Breast epithelium (tissue), 4 donors: Measurements from ENCODE around the gene CARS2. TPM values are rescaled to one million over a fixed set of nuclear protein-coding genes. Genes with fewer than 3 reads are reported as not detected.
"Not testable (repeated sequence)": the region's sequence is repeated elsewhere in the genome, so short reads cannot be mapped to it uniquely, and the experiment has no call there.

ENCODE experiments used
- DNase-seq, 2 donors: peaks; one replicate each; pipeline ENCODE4 v3.0.0-alpha.2; 2019; ENCODE audit warnings: low spot score in 2 of 2
- H3K27ac ChIP-seq, 2 donors: fragments of 200-600 bp; sonication (generic) in 1 of 2; one replicate each; pipeline ENCODE4 v1.5.1; 2016 to 2019; ENCODE audit warnings: mild to moderate bottlenecking in 1 of 2
- H3K27me3 ChIP-seq, 2 donors: fragments of 200-600 bp; sonication (generic) in 1 of 2; one replicate each; pipeline versions ENCODE4 v1.5.1 to v1.6.0; 2017 to 2019; ENCODE audit warnings: control low read depth in 1 of 2, mild to moderate bottlenecking in 1 of 2
- H3K36me3 ChIP-seq: fragments of 200-600 bp; one replicate; pipeline ENCODE4 v1.5.1; 2019
- H3K4me1 ChIP-seq, 2 donors: fragments of 200-600 bp; sonication (generic); one replicate each; pipeline ENCODE4 v1.5.1; 2016 to 2019; ENCODE audit warnings: control low read depth in 1 of 2
- H3K4me3 ChIP-seq, 3 donors: fragments of 200-600 bp; sonication (generic); 1 replicate in 2 of 3; 2 replicates in 1 of 3; pipeline ENCODE4 v1.5.1; 2016 to 2019; ENCODE audit warnings: mild to moderate bottlenecking in 3 of 3, moderate library complexity in 2 of 3
- H3K9me3 ChIP-seq, 2 donors: fragments of 200-600 bp; sonication (generic) in 1 of 2; one replicate each; pipeline ENCODE4 v1.5.1; 2016 to 2019; ENCODE audit warnings: control low read depth in 1 of 2
- CTCF ChIP-seq, 3 donors: fragments of 450-650 bp; IDR thresholded peaks; one replicate each; pipeline ENCODE4 v1.5.1; 2016 to 2017; ENCODE audit warnings: antibody characterized with exemption in 3 of 3, mild to moderate bottlenecking in 3 of 3, moderate library complexity in 3 of 3
- POLR2A ChIP-seq: fragments of 450-650 bp; IDR thresholded peaks from one replicate; pipeline ENCODE4 v1.6.1; 2016; ENCODE audit warnings: antibody characterized with exemption, mild to moderate bottlenecking, moderate library complexity
- POLR2AphosphoS5 ChIP-seq, 3 donors: sonication (generic); formaldehyde crosslinking; IDR thresholded peaks; one replicate each; pipeline ENCODE4 v1.6.1; 2017; ENCODE audit warnings: antibody characterized with exemption in 3 of 3
- intact Hi-C: fragments of 100-400 bp; cut with DNase I; formaldehyde crosslinking; loops from one replicate; pipeline ENCODE4 v1.15.1; 2023; ENCODE audit warnings: low total_unique reads
- total RNA-seq, 3 donors: library from RNA; depleted of rRNA; stranded (reverse); fragments of >200 nt; gene quantifications; one replicate each; pipeline ENCODE4 v1.1.0, GENCODE V29; 2016

CARS2 gene
- total RNA-seq, 3 donors from 2014 or later: 59.8 to 79.8 (median 61.6) TPM

GRCh38 chr13:110696776-110697175 lies 9.1 kb downstream of the CARS2 start:
- H3K27ac ChIP-seq: no peak overlapping the region
- no peaks in the 10 kb centered on the region for H3K4me1 ChIP-seq
- no peak overlapping the region for H3K4me3 ChIP-seq
- no peak for DNase-seq
- no peaks in the 10 kb centered on the region for H3K27me3 ChIP-seq
- no peaks in the 10 kb centered on the region for H3K9me3 ChIP-seq
- TF ChIP-seq POLR2A: no peak
- TF ChIP-seq CTCF (IDR thresholded peaks at IDR 0.05): no peak
- TF ChIP-seq POLR2AphosphoS5 (IDR thresholded peaks at IDR 0.05): no peak
- intact Hi-C loops: no loop called here
- H3K36me3 ChIP-seq: peaks cover 3% of the 10 kb centered on the region

GRCh38 chr13:110695774-110696173 lies 10.1 kb downstream of the CARS2 start:
- DNase-seq, intact Hi-C loops, H3K36me3 ChIP-seq, H3K27me3 ChIP-seq, H3K4me3 ChIP-seq, H3K4me1 ChIP-seq, H3K27ac ChIP-seq, H3K9me3 ChIP-seq: not testable (repeated sequence)

GRCh38 chr13:110690516-110690915 lies 15.4 kb downstream of the CARS2 start:
- Histone ChIP-seq H3K27me3 (no peaks in the 10 kb centered on the region), H3K27ac (no peak overlapping the region), H3K36me3 (no peaks in the 10 kb centered on the region), H3K4me3 (no peak overlapping the region), H3K4me1 (no peaks in the 10 kb centered on the region), H3K9me3 (no peaks in the 10 kb centered on the region)
- no peak for DNase-seq
- intact Hi-C loops: no loop called here
- no peak for TF ChIP-seq CTCF (IDR thresholded peaks at IDR 0.05)
- no peak for TF ChIP-seq POLR2A
- no peak for TF ChIP-seq POLR2AphosphoS5 (IDR thresholded peaks at IDR 0.05)

- intact Hi-C loops: no loop called here
- Histone ChIP-seq H3K9me3 (no peaks in the 10 kb centered on the region), H3K27ac (no peak overlapping the region), H3K36me3 (no peaks in the 10 kb centered on the region), H3K27me3 (no peaks in the 10 kb centered on the region), H3K4me3 (no peak overlapping the region), H3K4me1 (no peaks in the 10 kb centered on the region)
- no peak for DNase-seq
- TF ChIP-seq CTCF (IDR thresholded peaks at IDR 0.05) (no peak), POLR2AphosphoS5 (IDR thresholded peaks at IDR 0.05) (no peak), POLR2A (no peak)
Observed at GRCh38 chr13:110689711-110690110, 16.2 kb downstream of the CARS2 start.

GRCh38 chr13:110689041-110689440 lies 16.9 kb downstream of the CARS2 start:
- no peak overlapping the region for H3K27ac ChIP-seq

More at GRCh38 chr13:110689041-110689440, 16.9 kb downstream of the CARS2 start:
- H3K4me3 ChIP-seq: no peak overlapping the region
- TF ChIP-seq CTCF (IDR thresholded peaks at IDR 0.05) (no peak), POLR2A (no peak), POLR2AphosphoS5 (IDR thresholded peaks at IDR 0.05) (no peak)
- intact Hi-C loops: no loop called here
- H3K36me3 ChIP-seq: no peaks in the 10 kb centered on the region
- no peaks in the 10 kb centered on the region for H3K9me3 ChIP-seq
- H3K4me1 ChIP-seq: no peaks in the 10 kb centered on the region
- no peaks in the 10 kb centered on the region for H3K27me3 ChIP-seq
- no peak for DNase-seq
